Colonic mucosa (tissue), 4 donors: ENCODE data around the gene PHRF1. TPM values are rescaled to one million over a fixed set of nuclear protein-coding genes. Genes with fewer than 3 reads are reported as not detected.

Experiments used
- DNase-seq: peaks from one replicate; pipeline ENCODE4 v3.0.0-alpha.2; 2020
- H3K27ac ChIP-seq: fragments of 200-600 bp; one replicate; pipeline ENCODE4 v1.8.0; 2021
- H3K27me3 ChIP-seq: fragments of 200-600 bp; one replicate; pipeline ENCODE4 v1.8.0; 2021
- H3K36me3 ChIP-seq: fragments of 200-600 bp; one replicate; pipeline ENCODE4 v1.8.0; 2021
- H3K4me1 ChIP-seq: fragments of 200-600 bp; one replicate; pipeline ENCODE4 v1.8.0; 2021; ENCODE audit warnings: mild to moderate bottlenecking
- H3K4me3 ChIP-seq: fragments of 200-600 bp; one replicate; pipeline ENCODE4 v1.8.0; 2021
- H3K9ac ChIP-seq, 2 donors: one replicate each; pipeline ENCODE4 v1.7.0; 2013; ENCODE audit warnings: control low read depth in 2 of 2, low read depth in 2 of 2, low read length in 2 of 2
- H3K9me3 ChIP-seq: fragments of 200-600 bp; one replicate; pipeline ENCODE4 v1.8.0; 2021
- intact Hi-C: fragments of 100-400 bp; cut with DNase I; formaldehyde crosslinking; loops from one replicate; pipeline ENCODE4 v1.14.1; 2022
- total RNA-seq, 2 donors: library from RNA; stranded (reverse); fragmentation: NEBNext Ultra II Directional in 1 of 2; extraction: Animal tissue kit (Norgen Biotek cat#: 25700) in 1 of 2; gene quantifications; one replicate each; pipeline ENCODE4 v1.2.1, GENCODE V29; 2021
- TF ChIP-seq, protein P1 (sequence below): fragments of 200-600 bp; IDR thresholded peaks from one replicate; pipeline ENCODE4 v1.8.0; 2022; ENCODE audit warnings: antibody characterized with exemption, mild to moderate bottlenecking
- donor health status: healthy.
- donor health status: DM: no; HTN: no; CAD: no.
- donor health status: DM: no; HTN: no; CAD: no.

PHRF1 gene
- total RNA-seq, 2 donors from 2014 or later = 29.4 to 41.9 TPM

DNA sequence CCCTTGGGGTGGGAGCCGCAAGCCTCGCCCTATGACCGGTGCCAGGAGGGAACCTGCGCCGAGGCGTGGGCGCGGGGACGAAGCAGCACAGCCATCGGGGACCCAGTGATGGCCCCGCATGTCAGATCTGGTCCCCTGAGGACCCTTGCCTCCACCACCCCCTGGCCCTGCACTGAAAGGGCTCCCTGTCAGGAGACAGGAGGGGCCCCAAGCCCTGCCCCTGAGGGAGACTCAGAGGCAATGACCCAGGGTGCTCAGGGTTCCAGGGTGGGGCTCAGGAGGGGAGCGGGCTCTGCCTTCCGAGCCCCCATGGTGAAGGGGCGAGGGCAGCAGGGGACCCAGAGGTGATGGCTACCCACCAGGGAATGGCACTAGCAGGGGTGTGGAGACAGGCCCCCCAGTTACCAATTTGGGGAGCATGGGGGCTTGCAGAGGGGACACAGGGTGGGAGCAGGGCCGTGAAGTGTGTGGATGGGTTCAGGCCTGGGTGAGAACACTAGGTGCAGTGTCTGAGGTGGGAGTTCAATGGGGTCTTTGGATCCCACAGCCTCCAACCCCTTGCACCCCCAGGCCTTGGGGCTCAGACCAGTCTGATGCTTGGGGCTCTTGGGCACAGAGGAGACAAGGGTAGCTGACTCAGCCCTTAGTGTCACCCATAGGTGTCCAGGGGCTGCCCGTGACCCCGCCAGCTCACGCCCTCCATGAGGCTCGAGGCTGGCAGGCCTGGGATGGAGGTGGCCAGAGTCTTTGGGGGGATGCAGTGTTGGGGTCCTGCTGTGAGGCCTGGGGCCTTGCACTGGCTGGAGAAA is 38.4 kb upstream of the PHRF1 start:
- H3K9ac ChIP-seq = peak overlapping the region; percentile 35 to 66
- TF ChIP-seq, protein P1, sequence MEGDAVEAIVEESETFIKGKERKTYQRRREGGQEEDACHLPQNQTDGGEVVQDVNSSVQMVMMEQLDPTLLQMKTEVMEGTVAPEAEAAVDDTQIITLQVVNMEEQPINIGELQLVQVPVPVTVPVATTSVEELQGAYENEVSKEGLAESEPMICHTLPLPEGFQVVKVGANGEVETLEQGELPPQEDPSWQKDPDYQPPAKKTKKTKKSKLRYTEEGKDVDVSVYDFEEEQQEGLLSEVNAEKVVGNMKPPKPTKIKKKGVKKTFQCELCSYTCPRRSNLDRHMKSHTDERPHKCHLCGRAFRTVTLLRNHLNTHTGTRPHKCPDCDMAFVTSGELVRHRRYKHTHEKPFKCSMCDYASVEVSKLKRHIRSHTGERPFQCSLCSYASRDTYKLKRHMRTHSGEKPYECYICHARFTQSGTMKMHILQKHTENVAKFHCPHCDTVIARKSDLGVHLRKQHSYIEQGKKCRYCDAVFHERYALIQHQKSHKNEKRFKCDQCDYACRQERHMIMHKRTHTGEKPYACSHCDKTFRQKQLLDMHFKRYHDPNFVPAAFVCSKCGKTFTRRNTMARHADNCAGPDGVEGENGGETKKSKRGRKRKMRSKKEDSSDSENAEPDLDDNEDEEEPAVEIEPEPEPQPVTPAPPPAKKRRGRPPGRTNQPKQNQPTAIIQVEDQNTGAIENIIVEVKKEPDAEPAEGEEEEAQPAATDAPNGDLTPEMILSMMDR = no peak
- peaks cover 11% of the 10 kb centered on the region for H3K4me1 ChIP-seq
- H3K27ac ChIP-seq = no peak overlapping the region
- H3K36me3 ChIP-seq = no peaks in the 10 kb centered on the region
- intact Hi-C loops = no loop called here
- no peak for DNase-seq
- H3K4me3 ChIP-seq = peak overlapping the region; percentile 80
- H3K27me3 ChIP-seq = no peaks in the 10 kb centered on the region
- no peaks in the 10 kb centered on the region for H3K9me3 ChIP-seq

DNA sequence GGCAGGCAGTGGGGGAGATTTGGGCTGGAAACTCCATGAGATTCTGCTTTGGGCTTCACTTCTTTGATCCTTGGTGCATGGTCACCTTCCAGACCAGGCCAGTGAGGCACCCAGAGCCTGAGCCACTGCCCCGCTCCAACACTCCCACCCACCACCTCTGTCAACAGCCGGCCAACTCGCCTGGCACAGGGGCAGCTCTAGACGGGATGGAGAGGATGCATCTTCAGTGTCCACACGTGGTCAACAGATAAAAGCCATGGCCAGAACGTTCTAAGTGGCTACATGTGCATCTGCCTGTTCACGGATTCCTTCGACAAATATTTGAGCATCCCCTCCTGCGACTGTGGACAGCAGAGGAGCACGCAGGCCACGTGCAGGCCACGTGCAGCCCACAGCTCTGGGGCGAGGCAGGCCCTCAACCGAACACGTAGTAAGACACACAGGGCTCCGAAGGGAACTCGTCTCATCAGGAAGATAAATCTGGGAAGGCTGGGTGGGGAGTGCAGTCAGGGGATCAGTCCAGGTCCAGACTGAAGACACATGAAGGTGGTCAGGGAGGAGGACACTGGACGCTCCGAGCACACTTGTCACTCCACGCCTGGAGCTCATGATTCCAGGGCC is 37.7 kb upstream of the PHRF1 start:
- no peak overlapping the region for H3K9ac ChIP-seq
- no peaks in the 10 kb centered on the region for H3K27me3 ChIP-seq
- no peaks in the 10 kb centered on the region for H3K9me3 ChIP-seq
- H3K4me3 ChIP-seq = no peak overlapping the region
- intact Hi-C loops = no loop called here
- TF ChIP-seq, protein P1 = no peak
- H3K36me3 ChIP-seq = no peaks in the 10 kb centered on the region
- no peak overlapping the region for H3K27ac ChIP-seq
- DNase-seq = no peak
- peaks cover 11% of the 10 kb centered on the region for H3K4me1 ChIP-seq

DNA sequence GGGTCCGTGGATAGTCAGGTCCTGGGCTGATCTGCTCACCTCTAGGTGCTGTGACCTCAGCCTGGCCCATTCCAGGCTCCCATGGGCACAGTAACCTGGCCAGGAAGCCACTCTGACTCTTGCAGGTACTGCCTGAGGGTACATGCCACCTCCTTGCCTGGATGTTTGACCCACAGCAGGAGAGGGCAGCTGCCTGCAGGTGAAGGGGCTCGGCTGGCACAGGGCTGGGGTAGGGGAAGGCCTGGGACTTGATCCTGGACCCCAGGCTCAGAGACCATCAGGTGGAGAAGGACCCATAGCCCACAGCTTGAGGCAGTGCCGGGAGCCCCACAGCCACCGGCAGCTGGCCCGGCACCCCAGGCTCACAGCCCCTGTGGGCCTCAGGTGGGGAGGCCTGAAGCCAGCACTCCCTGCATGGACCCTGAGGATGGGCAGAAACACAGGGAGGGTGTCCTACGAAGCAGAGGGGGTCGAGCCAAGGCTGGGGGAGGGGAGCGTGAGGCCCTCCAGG is 36.2 kb upstream of the PHRF1 start:
- intact Hi-C loops = no loop called here
- H3K27me3 ChIP-seq = no peaks in the 10 kb centered on the region
- H3K36me3 ChIP-seq = no peaks in the 10 kb centered on the region
- H3K9me3 ChIP-seq = no peaks in the 10 kb centered on the region
- H3K27ac ChIP-seq = no peak overlapping the region
- no peak overlapping the region for H3K9ac ChIP-seq
- DNase-seq = no peak
- no peak overlapping the region for H3K4me3 ChIP-seq
- H3K4me1 ChIP-seq = peaks cover 7% of the 10 kb centered on the region
- TF ChIP-seq, protein P1 = no peak

DNA sequence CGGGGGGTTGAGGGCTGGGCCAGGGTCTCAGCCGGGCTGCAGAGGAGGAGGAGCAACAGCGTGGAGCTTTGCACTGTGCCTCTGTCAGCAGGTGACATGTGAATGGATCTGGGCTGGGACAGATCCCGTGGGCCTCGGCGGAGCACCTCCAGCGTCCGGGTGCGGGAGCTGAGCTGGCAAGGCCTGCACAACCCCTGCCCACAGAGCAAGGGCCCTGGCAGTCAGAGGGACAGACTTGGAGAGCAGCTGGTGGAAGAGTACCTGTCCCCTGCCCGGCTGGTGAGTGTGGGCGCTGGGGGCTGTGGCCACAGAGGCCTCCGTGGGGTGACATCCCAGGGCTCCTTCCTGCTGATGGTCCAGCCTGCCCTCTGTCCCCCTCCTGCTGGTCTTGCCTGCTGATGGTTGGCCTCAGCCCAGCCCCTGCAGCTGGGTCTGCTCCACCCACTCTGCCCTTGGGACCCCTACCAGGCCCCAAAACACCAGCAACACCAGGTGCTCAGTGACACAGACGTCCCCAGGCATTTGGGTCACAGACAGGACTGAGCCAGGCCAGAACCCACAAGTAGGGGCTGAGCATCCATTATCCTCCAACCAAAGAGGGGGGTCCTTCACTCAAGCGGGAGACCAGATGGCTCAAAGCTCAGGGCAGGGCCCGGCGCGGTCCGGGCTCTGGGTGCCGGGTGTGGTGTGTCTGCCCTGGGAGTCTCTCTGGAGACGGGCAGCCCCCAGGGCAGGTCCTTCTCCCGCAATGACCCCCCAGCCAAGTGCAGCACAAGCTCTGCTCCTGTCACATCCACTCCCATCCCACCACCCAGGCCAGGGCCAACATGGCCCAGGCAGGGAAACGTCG is 35.5 kb upstream of the PHRF1 start:
- intact Hi-C loops = no loop called here
- Histone ChIP-seq H3K4me1 (peaks cover 7% of the 10 kb centered on the region), H3K9me3 (no peaks in the 10 kb centered on the region), H3K27ac (no peak overlapping the region), H3K27me3 (no peaks in the 10 kb centered on the region), H3K36me3 (no peaks in the 10 kb centered on the region), H3K9ac (no peak overlapping the region), H3K4me3 (no peak overlapping the region)
- TF ChIP-seq, protein P1 = no peak
- no peak for DNase-seq

DNA sequence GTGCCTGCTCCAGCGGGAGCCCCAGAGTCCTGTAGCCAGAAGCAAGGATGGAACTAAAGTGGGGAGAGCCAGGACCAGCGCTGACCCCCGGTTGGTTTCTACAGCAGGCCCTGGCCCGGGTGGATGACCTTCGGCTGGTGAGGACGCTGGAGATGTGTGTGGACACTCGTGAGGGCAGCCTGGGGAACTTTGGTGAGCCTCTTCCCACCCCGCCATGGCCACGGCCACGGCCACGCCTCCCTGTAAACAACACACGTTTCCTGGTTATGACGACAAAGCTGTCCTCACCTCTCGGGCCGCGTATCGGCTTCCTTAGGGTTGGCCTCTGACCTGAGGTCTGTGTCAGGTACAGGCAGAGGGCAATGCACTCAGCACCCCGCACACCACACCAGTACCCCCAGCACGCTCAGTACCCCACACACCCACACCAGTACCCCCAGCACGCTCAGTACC is 34.8 kb upstream of the PHRF1 start:
- TF ChIP-seq, protein P1 = no peak
- Histone ChIP-seq H3K4me3 (no peak overlapping the region), H3K4me1 (peaks cover 7% of the 10 kb centered on the region), H3K9me3 (no peaks in the 10 kb centered on the region), H3K27me3 (no peaks in the 10 kb centered on the region), H3K36me3 (no peaks in the 10 kb centered on the region), H3K27ac (no peak overlapping the region), H3K9ac (no peak overlapping the region)
- intact Hi-C loops = no loop called here
- no peak for DNase-seq
